H1 (cell line): ENCODE data around the gene AGPAT3. TPM values are rescaled to one million over a fixed set of nuclear protein-coding genes. Genes with fewer than 3 reads are reported as not detected.

Experiments
- CTCF ChIA-PET: fragments of 300-600 bp; sonication (Branson Sonifier 250); formaldehyde crosslinking; loops from one replicate; lab custom pipeline; 2021; ENCODE audit not compliant: partially characterized antibody; lab: Charles Lee
- POLR2A ChIA-PET: fragments of 300-600 bp; sonication (Branson Sonifier 250); formaldehyde crosslinking; loops from one replicate; lab custom pipeline; 2021; ENCODE audit warnings: inconsistent platforms; ENCODE audit not compliant: partially characterized antibody; lab: Charles Lee
- DNase-seq, 2 experiments: peaks; one replicate each; pipeline versions ENCODE4 v3.0.0 to v3.0.0-alpha.2; 2010 to 2022; ENCODE audit warnings: low spot score in 2 of 2, low read depth in 1 of 2, mixed read lengths in 1 of 2
- FAIRE-seq: peaks from 2 replicates; lab custom pipeline; 2011; peaks lifted over from hg19 to GRCh38; lab: Jason Lieb, UNC
- H2AFZ ChIP-seq: 2 replicates; pipeline ENCODE4 v1.8.1; 2012; ENCODE audit warnings: low read length, inconsistent platforms
- H2AK5ac ChIP-seq: 2 replicates; pipeline ENCODE4 v1.6.1; 2013; ENCODE audit warnings: low read depth, low read length
- H2BK120ac ChIP-seq: replicated peaks from 2 replicates; pipeline ENCODE3; 2013; ENCODE audit warnings: low read depth, low read length, inconsistent platforms
- H2BK12ac ChIP-seq: 2 replicates; pipeline ENCODE4 v1.6.1; 2013; ENCODE audit warnings: low read depth, low read length
- H2BK15ac ChIP-seq: 2 replicates; pipeline ENCODE4 v1.6.1; 2013; ENCODE audit warnings: low read length
- H2BK20ac ChIP-seq: 2 replicates; pipeline ENCODE4 v1.6.1; 2013; ENCODE audit warnings: low read length
- H2BK5ac ChIP-seq: 2 replicates; pipeline ENCODE4 v1.6.1; 2013; ENCODE audit warnings: low read depth, low read length
- H3K14ac ChIP-seq: 2 replicates; pipeline ENCODE4 v1.6.1; 2013; ENCODE audit warnings: inconsistent platforms; ENCODE audit not compliant: insufficient read length
- H3K18ac ChIP-seq: 2 replicates; pipeline ENCODE4 v1.6.1; 2013; ENCODE audit warnings: low read length; ENCODE audit errors: extremely low read depth
- H3K23ac ChIP-seq: 2 replicates; pipeline ENCODE4 v1.6.1; 2013; ENCODE audit warnings: inconsistent platforms; ENCODE audit not compliant: insufficient read length
- H3K23me2 ChIP-seq: 2 replicates; pipeline ENCODE4 v1.6.1; 2013; ENCODE audit warnings: low read depth, low read length
- H3K27ac ChIP-seq: 2 replicates; pipeline ENCODE4 v1.6.1; 2011; ENCODE audit warnings: low read depth, low read length, inconsistent platforms
- H3K27me3 ChIP-seq, 4 experiments: replicated peaks in 1 of 4; 1 replicate in 1 of 4; 2 replicates in 3 of 4; pipeline versions ENCODE4 v1.6.1 to v1.8.1; 2011 to 2013; ENCODE audit warnings: low read length in 3 of 4, mild to moderate bottlenecking in 3 of 4, inconsistent platforms in 2 of 4, mixed read lengths in 2 of 4, moderate library complexity in 1 of 4; ENCODE audit not compliant: control insufficient read depth in 3 of 4, insufficient read depth in 3 of 4; ENCODE audit errors: extremely low read depth in 1 of 4
- H3K36me3 ChIP-seq, 4 experiments: 2 replicates each; pipeline versions ENCODE4 v1.6.1 to v1.8.1; 2011 to 2013; ENCODE audit warnings: mild to moderate bottlenecking in 4 of 4, low read length in 3 of 4, moderate library complexity in 2 of 4, control low read depth in 1 of 4, inconsistent platforms in 1 of 4; ENCODE audit not compliant: insufficient read depth in 4 of 4, control insufficient read depth in 2 of 4
- H3K4ac ChIP-seq: replicated peaks from 2 replicates; pipeline ENCODE3; 2013; ENCODE audit warnings: low read length, low read depth, mixed read lengths, inconsistent platforms; ENCODE audit not compliant: insufficient read length
- H3K4me1 ChIP-seq, 4 experiments: replicated peaks in 1 of 4; 1 replicate in 1 of 4; 2 replicates in 3 of 4; pipeline versions ENCODE4 v1.6.1 to v1.8.1; 2011 to 2013; ENCODE audit warnings: low read length in 3 of 4, inconsistent platforms in 2 of 4, mixed read lengths in 1 of 4; ENCODE audit not compliant: insufficient read depth in 4 of 4, control insufficient read depth in 3 of 4
- H3K4me2 ChIP-seq, 2 experiments: 2 replicates each; pipeline versions ENCODE4 v1.6.1 to v1.8.1; 2011 to 2013; ENCODE audit warnings: low read depth in 2 of 2, low read length in 2 of 2, control low read depth in 1 of 2, inconsistent platforms in 1 of 2, mild to moderate bottlenecking in 1 of 2; ENCODE audit not compliant: insufficient read depth in 1 of 2
- H3K4me3 ChIP-seq, 4 experiments: fragments of 200-600, 300-600 bp in 1 of 4; sonication (generic), shearing (Covaris generic), sonication (Bioruptor Twin) in 1 of 4; 2 replicates each; pipeline versions ENCODE4 v1.5.1 to v1.8.1; 2011 to 2016; ENCODE audit warnings: low read length in 4 of 4, low read depth in 3 of 4, control low read depth in 2 of 4, inconsistent platforms in 2 of 4, mild to moderate bottlenecking in 2 of 4, mixed read lengths in 1 of 4, moderate library complexity in 1 of 4; ENCODE audit not compliant: insufficient read depth in 2 of 4; ENCODE audit errors: extremely low read depth in 1 of 4
- H3K56ac ChIP-seq: replicated peaks from 2 replicates; pipeline ENCODE3; 2013; ENCODE audit warnings: low read depth, mild to moderate bottlenecking, mixed read lengths, low read length, inconsistent platforms; ENCODE audit not compliant: insufficient read length
- H3K79me1 ChIP-seq: 2 replicates; pipeline ENCODE4 v1.6.1; 2013; ENCODE audit warnings: low read depth, low read length, control low read depth
- H3K79me2 ChIP-seq, 2 experiments: 2 replicates each; pipeline versions ENCODE4 v1.6.1 to v1.8.1; 2012 to 2013; ENCODE audit warnings: low read length in 2 of 2, mild to moderate bottlenecking in 2 of 2, inconsistent platforms in 1 of 2; ENCODE audit not compliant: insufficient read depth in 2 of 2, control insufficient read depth in 1 of 2
- H3K9ac ChIP-seq, 4 experiments: replicated peaks in 1 of 4; 1 replicate in 1 of 4; 2 replicates in 3 of 4; pipeline versions ENCODE4 v1.6.1 to v1.8.1; 2011 to 2013; ENCODE audit warnings: low read depth in 3 of 4, low read length in 3 of 4, control low read depth in 2 of 4, mild to moderate bottlenecking in 2 of 4, moderate library complexity in 2 of 4, inconsistent platforms in 1 of 4; ENCODE audit errors: extremely low read depth in 1 of 4
- H3K9me3 ChIP-seq, 2 experiments: 2 replicates each; pipeline versions ENCODE4 v1.6.1 to v1.8.1; 2012 to 2013; ENCODE audit warnings: mild to moderate bottlenecking in 2 of 2, moderate library complexity in 2 of 2, control low read depth in 1 of 2, inconsistent platforms in 1 of 2, low read depth in 1 of 2, low read length in 1 of 2, mixed read lengths in 1 of 2; ENCODE audit not compliant: insufficient read depth in 2 of 2
- H4K20me1 ChIP-seq, 2 experiments: replicated peaks in 1 of 2; 2 replicates each; pipeline versions ENCODE3 to v1.8.1; 2011 to 2013; ENCODE audit warnings: inconsistent platforms in 2 of 2, low read length in 2 of 2, mild to moderate bottlenecking in 1 of 2; ENCODE audit not compliant: insufficient read depth in 2 of 2, control insufficient read depth in 1 of 2
- H4K5ac ChIP-seq: 2 replicates; pipeline ENCODE4 v1.6.1; 2013; ENCODE audit warnings: low read length, low read depth, mixed read lengths, inconsistent platforms; ENCODE audit not compliant: insufficient read length
- H4K8ac ChIP-seq: 2 replicates; pipeline ENCODE4 v1.8.0; 2013; ENCODE audit warnings: mild to moderate bottlenecking, moderate library complexity, low read length, inconsistent platforms; ENCODE audit not compliant: insufficient read depth; ENCODE audit errors: extremely low read depth
- H4K91ac ChIP-seq: replicated peaks from 2 replicates; pipeline ENCODE3; 2013; ENCODE audit warnings: low read length, mixed read lengths, inconsistent platforms; ENCODE audit not compliant: insufficient read length
- EP300 ChIP-seq, 2 experiments: IDR thresholded peaks; 1 replicate in 1 of 2; 2 replicates in 1 of 2; pipeline ENCODE4 v1.6.1; 2011 to 2012; ENCODE audit warnings: low read depth in 2 of 2, low read length in 2 of 2, mild to moderate bottlenecking in 2 of 2, borderline replicate concordance in 1 of 2, inconsistent platforms in 1 of 2, moderate library complexity in 1 of 2
- KDM4A ChIP-seq: IDR thresholded peaks from one replicate; pipeline ENCODE4 v1.7.1; 2012; ENCODE audit warnings: low read depth, mild to moderate bottlenecking, moderate library complexity, low read length, inconsistent platforms; ENCODE audit not compliant: severe bottlenecking
- NANOG ChIP-seq: IDR thresholded peaks from 2 replicates; pipeline ENCODE4 v1.6.1; 2011; ENCODE audit warnings: low read length, low read depth, mild to moderate bottlenecking, inconsistent platforms; ENCODE audit not compliant: insufficient read depth, poor library complexity, severe bottlenecking
- POLR2A ChIP-seq, 2 experiments: IDR thresholded peaks; 1 replicate in 1 of 2; 2 replicates in 1 of 2; pipeline ENCODE4 v1.6.1; 2011; ENCODE audit warnings: low read depth in 2 of 2, low read length in 2 of 2, mild to moderate bottlenecking in 2 of 2; ENCODE audit errors: control extremely low read depth in 1 of 2
- RAD21 ChIP-seq, 2 experiments: IDR thresholded peaks in 1 of 2; conservative IDR thresholded peaks in 1 of 2; 2 replicates each; pipeline ENCODE4 v1.6.1; 2011; ENCODE audit warnings: low read depth in 2 of 2, low read length in 2 of 2, improper control_type of control experiment in 1 of 2, inconsistent platforms in 1 of 2, mild to moderate bottlenecking in 1 of 2, moderate library complexity in 1 of 2
- RFX5 ChIP-seq: IDR thresholded peaks from 2 replicates; pipeline ENCODE4 v1.6.1; 2011; ENCODE audit warnings: low read depth, low read length, improper control_type of control experiment, borderline replicate concordance
- SIRT6 ChIP-seq: IDR thresholded peaks from one replicate; pipeline ENCODE4 v1.7.1; 2012; ENCODE audit warnings: low read length, inconsistent platforms
- SIX5 ChIP-seq: IDR thresholded peaks from 2 replicates; pipeline ENCODE4 v1.6.1; 2011; ENCODE audit warnings: mild to moderate bottlenecking, low read depth, low read length
- SP2 ChIP-seq: IDR thresholded peaks from 2 replicates; pipeline ENCODE4 v1.6.1; 2012; ENCODE audit warnings: mild to moderate bottlenecking, low read length, inconsistent platforms
- SRF ChIP-seq: IDR thresholded peaks from 2 replicates; pipeline ENCODE4 v1.6.1; 2011; ENCODE audit warnings: mild to moderate bottlenecking, low read depth, low read length, moderate library complexity
- WGBS, 2 experiments: shearing (Covaris generic) in 1 of 2; methylation state at CpG; one replicate each; pipeline versions ENCODE4 v1.1.6 to v1.1.7; 2013 to 2015; ENCODE audit warnings: low lambda C conversion rate in 2 of 2, mixed read lengths in 2 of 2, inconsistent platforms in 1 of 2, low coverage in 1 of 2, missing lambda C conversion rate in 1 of 2; ENCODE audit not compliant: insufficient replicate concordance in 2 of 2, insufficient coverage in 1 of 2, insufficient read length in 1 of 2; ENCODE audit errors: extremely low coverage in 1 of 2, missing lambda C conversion rate in 1 of 2; 5-methylcytosine and 5-hydroxymethylcytosine counted together
- polyA plus RNA-seq, 7 experiments: library from polyadenylated mRNA; depleted of rRNA in 3 of 7; stranded (reverse) in 5 of 7; unstranded in 2 of 7; fragments of >200 nt in 5 of 7; fragments of 200-250 nt in 2 of 7; gene quantifications; 1 replicate in 5 of 7; 2 replicates in 1 of 7; 4 replicates in 1 of 7; pipeline versions ENCODE4 v1.2.1 to v1.2.3, GENCODE V29; 2011 to 2013; ENCODE audit warnings: missing spikeins in 2 of 7, mixed read lengths in 2 of 7
- total RNA-seq: library from RNA; stranded (reverse); fragmentation: NEBNext Ultra II Directional; extraction: Animal tissue kit (Norgen Biotek cat#: 25700); gene quantifications from 2 replicates; pipeline ENCODE4 v1.2.1, GENCODE V29; 2021
- TF ChIP-seq, protein P1 (sequence below): IDR thresholded peaks from 2 replicates; pipeline ENCODE4 v1.6.1; 2012; ENCODE audit warnings: low read length, inconsistent platforms
- TF ChIP-seq, protein P2 (sequence below): IDR thresholded peaks from 2 replicates; pipeline ENCODE4 v1.6.1; 2012; ENCODE audit warnings: inconsistent platforms

Gene AGPAT3
- total and polyA plus RNA-seq, 2 of the 8 experiments (the other 6 are each of a cell fraction or from before 2014, with no cell fraction given): 5.8 to 7.3 TPM

DNA sequence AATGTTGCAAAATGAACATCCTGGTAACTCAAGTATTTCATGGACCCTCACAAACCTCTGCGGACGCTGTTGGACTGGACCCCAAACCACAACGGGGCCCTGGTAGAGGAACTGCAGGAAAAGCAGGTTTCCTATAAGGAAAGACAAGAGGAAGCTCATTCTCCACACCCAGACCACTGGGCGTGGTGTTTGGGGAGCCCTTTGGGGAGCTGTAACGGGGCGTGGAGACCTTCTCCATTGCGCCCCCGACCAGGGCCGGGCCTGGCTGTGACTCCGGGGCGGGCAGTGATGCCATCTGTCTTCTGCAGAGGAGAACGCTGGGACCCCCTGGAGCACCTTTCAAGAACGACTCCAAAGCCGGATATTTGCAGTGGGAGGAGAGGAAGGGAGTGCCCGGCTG, 30.0 kb upstream of the AGPAT3 start:
- FAIRE-seq: no peak
- Histone ChIP-seq H3K4me1 (no peaks in the 10 kb centered on the region), H4K91ac (no peak overlapping the region)
- TF ChIP-seq KDM4A: no peak
- TF ChIP-seq RFX5: no peak
- TF ChIP-seq SP2: no peak
- no peak for TF ChIP-seq EP300 (IDR thresholded peaks at IDR 0.05; ENCODE audit: borderline replicate concordance in 1 of 2, low read depth in 2 of 2, low read length in 2 of 2)
- no peak for TF ChIP-seq SIX5
- TF ChIP-seq POLR2A (IDR thresholded peaks at IDR 0.05; ENCODE audit: control extremely low read depth in 1 of 2, low read depth in 2 of 2, low read length in 2 of 2): no peak
- TF ChIP-seq SIRT6: no peak
- no peak for TF ChIP-seq SRF
- TF ChIP-seq, protein P1, sequence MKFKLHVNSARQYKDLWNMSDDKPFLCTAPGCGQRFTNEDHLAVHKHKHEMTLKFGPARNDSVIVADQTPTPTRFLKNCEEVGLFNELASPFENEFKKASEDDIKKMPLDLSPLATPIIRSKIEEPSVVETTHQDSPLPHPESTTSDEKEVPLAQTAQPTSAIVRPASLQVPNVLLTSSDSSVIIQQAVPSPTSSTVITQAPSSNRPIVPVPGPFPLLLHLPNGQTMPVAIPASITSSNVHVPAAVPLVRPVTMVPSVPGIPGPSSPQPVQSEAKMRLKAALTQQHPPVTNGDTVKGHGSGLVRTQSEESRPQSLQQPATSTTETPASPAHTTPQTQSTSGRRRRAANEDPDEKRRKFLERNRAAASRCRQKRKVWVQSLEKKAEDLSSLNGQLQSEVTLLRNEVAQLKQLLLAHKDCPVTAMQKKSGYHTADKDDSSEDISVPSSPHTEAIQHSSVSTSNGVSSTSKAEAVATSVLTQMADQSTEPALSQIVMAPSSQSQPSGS: no peak
- no peak for TF ChIP-seq NANOG
- TF ChIP-seq RAD21 (IDR thresholded peaks at IDR 0.05 in 1 of 2, conservative IDR thresholded peaks at IDR 0.05 in 1 of 2; ENCODE audit: low read depth in 2 of 2, low read length in 2 of 2): no peak
- TF ChIP-seq, protein P2, sequence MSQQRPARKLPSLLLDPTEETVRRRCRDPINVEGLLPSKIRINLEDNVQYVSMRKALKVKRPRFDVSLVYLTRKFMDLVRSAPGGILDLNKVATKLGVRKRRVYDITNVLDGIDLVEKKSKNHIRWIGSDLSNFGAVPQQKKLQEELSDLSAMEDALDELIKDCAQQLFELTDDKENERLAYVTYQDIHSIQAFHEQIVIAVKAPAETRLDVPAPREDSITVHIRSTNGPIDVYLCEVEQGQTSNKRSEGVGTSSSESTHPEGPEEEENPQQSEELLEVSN: no peak

More for the DNA sequence above, 30.0 kb upstream of the AGPAT3 start:
- Histone ChIP-seq H2BK20ac (no peak overlapping the region), H3K14ac (no peak overlapping the region), H3K56ac (no peak overlapping the region), H4K20me1 (no peaks in the 10 kb centered on the region), H3K4me2 (no peak overlapping the region), H4K8ac (no peak overlapping the region; the same call in 1 of the 2 replicates), H2BK5ac (no peak overlapping the region), H2AFZ (no peak overlapping the region), H3K4me3 (no peak overlapping the region), H3K18ac (no peak overlapping the region), H3K79me1 (no peaks in the 10 kb centered on the region), H3K79me2 (no peaks in the 10 kb centered on the region), H3K4ac (no peak overlapping the region), H3K9ac (no peak overlapping the region), H3K27ac (no peak overlapping the region), H2BK12ac (no peak overlapping the region), H2AK5ac (no peak overlapping the region), H2BK15ac (no peak overlapping the region), H3K9me3 (no peaks in the 10 kb centered on the region), H3K23ac (no peak overlapping the region), H4K5ac (no peak overlapping the region), H3K36me3 (no peaks in the 10 kb centered on the region), H2BK120ac (no peak overlapping the region), H3K27me3 (no peaks in the 10 kb centered on the region), H3K23me2 (no peaks in the 10 kb centered on the region)
- ChIA-PET POLR2A (interaction anchor here (1.2 kb wide), 1 partner anchor 109 kb away, joined by 3 read pairs; no protein-coding TSS in a partner anchor), CTCF (interaction anchor here (0.7 to 1.7 kb wide), 9 partner anchors 8 to 104 kb away, joined by 3 to 6 read pairs (median 4); no protein-coding TSS in a partner anchor)
- 87% methylated on average over 15 of the region's 15 CpGs; no CpG with 5 or more reads in 1 of the 2 experiments for WGBS, 2 experiments
- DNase-seq: no peak
